CD4-positive, alpha-beta T cell treated with Interleukin-6 at 100 ng/mL for 8 hours (primary cell): ENCODE measurements around the gene SORCS3.

Source experiments
- DNase-seq: peaks from one replicate; pipeline ENCODE4 v3.0.0-alpha.2; 2020; ENCODE audit warnings: mixed read lengths, low spot score

Gene SORCS3

GRCh38 chr10:104850023-104850422 is 208.9 kb downstream of the SORCS3 start:
- DNase-seq: no peak

DNA sequence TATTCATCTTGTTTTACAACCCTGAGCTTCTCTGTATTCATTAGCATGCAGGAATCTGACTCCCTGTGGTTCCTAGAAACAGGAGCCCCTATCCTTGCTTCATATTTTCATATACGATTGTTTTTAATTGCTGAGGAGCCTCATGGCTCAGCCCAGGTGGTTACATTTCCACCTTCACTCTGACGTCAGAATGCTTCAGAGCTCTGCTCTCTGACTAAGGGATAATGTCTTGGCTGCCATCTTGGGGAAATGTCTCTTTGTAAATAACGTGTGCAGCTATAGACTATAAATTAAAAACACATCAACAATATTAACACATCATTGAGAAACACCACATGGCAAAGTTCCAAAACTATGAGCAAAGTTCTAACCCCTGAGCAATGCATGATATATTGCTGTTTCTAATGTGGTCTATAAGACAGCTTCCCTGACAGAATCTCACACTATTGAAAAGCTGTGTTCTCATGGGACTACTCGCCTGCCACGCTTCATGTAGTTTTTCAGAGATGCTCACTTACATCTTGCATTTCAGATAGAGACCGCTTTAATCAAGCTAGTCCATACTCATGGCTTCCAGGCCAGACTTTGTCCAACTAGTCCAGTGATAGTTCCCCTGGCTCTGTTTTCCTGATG is 227.0 kb downstream of the SORCS3 start:
- no peak for DNase-seq

- DNase-seq: no peak
These were observed 231.6 kb downstream of the SORCS3 start for GRCh38 chr10:104872691-104873090.

DNA sequence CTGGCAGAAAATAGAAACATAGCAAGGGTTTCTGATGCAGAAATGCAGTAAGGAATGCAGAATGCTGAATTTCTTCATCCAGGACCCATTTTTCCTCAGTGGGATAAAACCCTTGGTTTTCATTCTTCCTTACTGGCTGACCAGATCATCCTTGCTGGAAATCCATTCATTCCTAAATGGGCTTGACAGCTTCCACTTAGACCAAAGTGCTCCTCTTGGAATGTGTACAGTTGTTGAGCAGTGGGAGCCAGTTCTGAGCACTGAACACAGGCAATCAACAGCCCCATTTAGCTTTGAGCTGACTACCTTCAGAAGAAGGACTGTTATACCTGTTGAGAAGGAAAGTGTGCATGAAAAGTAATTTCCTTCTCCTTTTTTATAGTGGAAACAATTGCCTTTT is 232.1 kb downstream of the SORCS3 start:
- no peak for DNase-seq

DNA sequence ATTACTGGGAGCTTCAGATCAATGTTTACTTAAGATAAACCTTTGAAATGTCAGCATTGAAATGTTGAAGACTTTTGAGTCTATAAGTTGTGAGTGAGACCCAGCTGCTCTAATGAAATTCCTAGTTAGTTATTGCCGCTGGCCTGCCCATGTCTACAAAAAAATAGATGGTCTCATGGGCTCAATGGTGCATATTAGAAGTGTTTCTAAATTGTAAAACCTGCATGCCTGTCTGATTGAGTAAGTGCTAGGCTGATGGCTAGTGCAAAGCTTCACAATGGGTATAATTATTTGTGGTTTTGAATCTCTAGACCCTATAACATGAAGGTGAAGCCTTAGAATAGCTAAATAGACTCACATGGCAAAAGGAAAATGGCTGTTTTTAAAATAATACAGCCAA is 234.5 kb downstream of the SORCS3 start:
- no peak for DNase-seq

DNA sequence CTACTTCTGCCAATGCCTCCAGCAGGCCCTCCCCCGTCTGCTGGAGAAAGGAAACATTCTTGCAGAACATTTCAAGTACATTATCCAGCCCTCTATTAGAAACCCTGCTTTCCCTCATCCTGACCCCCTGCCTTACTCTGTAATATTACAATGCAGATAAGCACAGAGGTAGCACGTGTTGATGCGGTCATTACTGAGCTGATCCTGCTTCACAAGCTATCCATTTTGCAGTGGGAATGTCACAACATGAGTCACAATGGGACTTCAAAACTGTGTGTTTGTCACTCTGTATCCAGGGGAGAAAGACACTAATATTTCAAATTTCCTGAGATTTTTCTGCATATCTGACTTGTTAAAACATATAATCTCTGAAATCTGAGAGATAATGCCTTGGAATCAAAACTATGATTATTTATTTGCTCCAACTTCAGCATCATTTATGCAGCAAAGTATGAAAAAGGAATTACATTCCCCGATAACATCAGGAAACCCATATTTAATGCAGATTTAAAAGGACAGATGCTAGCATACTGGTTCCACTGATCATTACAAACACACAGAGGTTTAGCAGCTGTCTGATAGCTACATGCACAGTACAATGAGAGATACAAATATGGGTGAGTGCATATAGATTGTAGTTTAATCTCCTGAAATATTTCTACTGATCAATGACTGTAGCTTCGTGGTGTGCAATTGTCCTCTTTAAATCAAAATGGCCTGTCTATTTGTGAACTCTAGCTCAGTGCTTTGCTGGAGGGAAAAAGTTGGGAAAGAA is 239.7 kb downstream of the SORCS3 start:
- no peak for DNase-seq

GRCh38 chr10:104881740-104882139 is 240.7 kb downstream of the SORCS3 start:
- no peak for DNase-seq

DNA sequence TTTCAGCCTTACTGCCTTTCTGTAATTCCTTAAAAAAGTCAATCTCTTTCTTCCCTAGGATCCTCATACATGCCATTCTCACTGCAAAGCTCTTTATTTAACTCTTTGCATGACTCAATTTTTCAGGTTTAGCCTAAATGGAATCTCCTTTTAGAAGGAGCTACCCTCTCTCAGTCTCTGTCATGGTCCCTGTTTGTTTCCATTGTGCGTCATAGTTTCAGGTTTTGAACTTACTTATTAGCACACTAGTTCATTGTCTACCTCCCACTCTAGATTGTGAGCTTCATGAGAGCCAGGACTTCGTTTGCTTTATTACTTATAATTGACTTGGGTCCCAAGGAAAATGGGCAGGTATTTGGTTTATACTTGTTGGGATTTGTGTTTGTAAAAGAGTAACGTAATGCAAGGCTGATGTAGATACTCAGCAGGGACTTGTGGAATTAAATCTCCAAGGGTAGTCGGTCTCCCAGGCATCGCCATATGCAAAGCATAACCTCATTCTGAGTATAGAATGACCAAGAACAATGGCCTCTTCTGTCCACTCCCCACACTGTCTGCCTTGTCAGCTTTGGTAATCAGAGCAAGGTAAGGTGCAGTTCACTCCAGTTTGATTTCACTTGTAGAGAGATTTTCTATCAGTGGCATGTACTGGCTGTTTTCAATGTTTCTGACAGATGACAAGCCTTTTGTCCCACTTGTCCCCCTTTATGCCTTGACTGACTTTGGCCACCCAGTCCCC is 252.0 kb downstream of the SORCS3 start:
- no peak for DNase-seq

- no peak for DNase-seq
These were observed 252.6 kb downstream of the SORCS3 start for GRCh38 chr10:104893701-104894100.

DNA sequence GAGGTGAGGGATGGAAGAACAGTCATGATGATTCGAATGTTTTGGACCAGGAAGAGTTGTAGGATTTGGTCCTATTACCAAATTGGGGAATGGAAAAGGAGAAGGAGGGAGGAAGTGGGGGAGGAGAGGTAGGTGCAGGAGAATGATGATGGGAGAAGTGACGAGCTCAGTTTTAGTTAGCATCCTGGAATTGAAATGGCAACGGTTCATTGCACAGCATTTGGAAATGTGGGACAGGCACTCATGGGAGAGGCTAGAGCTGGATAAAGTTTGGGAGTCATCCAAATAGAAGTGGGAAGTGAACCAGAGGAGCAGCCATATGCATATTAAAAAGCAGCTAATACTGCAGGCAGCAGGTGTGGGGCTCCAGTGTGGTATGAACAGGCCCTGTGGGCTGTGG is 253.6 kb downstream of the SORCS3 start:
- DNase-seq: no peak

GRCh38 chr10:104895541-104895940 is 254.5 kb downstream of the SORCS3 start:
- no peak for DNase-seq

DNA sequence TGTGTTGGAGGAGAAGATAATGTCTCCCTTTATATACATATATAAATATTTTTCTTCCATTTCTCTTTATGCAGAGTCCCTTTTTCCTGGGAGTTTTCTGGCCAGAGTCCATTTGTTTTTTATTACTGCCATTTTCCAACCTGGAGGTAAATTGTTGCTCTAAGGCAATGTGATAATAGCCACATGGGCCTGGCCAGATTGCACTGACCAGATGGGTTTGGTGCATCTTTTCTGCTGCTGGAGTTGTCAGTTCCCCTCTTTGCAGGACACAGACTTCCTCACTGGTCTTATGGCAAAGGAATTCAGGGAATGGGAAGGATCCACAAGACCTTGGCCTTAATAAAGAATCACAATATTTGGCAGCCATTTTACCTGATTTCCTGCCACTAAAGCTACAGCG is 254.9 kb downstream of the SORCS3 start:
- no peak for DNase-seq

- DNase-seq: no peak
These were observed 256.6 kb downstream of the SORCS3 start for GRCh38 chr10:104897696-104898095.

DNA sequence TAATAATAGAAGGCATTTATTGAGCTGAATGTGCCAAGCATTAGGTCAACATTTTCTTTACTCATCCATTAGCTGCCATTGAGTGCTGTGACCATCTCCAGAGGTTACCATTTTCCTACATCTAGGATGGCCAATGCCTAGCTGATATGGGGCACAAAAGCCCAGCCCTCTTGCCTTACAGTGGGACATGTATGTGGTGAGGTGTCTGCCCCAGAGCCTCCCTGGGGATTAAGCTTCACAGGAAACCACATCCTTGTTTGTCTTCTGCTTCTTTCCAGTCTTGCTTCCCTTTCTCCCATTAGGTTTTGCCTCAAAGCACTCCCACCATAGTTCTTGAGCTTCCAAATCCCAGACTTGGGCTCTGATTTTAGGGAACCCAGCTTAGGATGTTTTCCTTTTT is 258.7 kb downstream of the SORCS3 start:
- DNase-seq: no peak

- DNase-seq: no peak
These were observed 262.3 kb downstream of the SORCS3 start for GRCh38 chr10:104903433-104903832.

DNA sequence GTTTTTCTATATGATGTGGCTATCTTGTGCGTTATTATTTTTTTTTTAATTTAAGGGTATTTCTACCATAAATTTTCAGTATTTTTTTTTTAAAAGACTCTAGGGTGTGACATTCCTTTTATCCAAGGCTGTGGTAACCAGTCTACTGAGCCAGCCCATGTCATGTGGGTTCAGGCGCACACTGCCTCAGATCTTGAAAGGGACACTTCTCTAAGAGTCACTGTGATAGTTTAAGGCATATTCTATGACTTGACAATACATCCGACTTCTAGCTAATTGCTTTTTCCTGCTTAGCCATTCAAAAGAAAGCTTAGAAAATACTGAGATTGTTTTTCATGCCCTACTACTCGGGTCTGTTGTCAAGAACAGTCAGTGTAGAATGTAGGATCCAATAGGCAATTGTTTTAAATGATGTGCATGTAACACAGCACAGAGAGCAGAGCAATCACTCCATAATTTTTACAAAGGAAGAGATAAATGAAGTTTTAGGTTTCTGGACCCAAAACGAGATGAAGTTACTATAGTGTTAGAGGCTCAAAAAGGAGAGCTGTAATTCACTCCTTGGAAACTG is 263.7 kb downstream of the SORCS3 start:
- DNase-seq: no peak

- no peak for DNase-seq
These were observed 265.0 kb downstream of the SORCS3 start for GRCh38 chr10:104906112-104906511.

DNA sequence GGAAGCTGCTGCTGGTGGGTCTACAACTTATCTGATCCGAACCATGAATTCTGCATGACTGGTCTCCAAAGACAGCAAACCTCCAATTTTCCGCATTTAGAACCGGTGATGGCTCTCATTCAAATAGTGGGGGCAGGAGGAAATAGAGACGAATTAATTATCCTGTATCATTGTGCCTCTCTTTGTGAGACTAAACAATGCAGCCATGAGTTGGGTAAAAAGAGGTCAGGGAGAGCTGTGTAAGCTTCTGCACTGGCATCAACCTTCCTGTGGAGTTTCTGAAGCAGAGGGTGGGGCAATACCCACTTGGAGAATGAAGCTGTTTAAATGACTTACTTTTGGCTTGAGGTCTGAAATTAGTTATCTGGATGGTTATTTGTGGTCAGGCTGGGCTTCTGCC is 266.4 kb downstream of the SORCS3 start:
- DNase-seq: no peak

DNA sequence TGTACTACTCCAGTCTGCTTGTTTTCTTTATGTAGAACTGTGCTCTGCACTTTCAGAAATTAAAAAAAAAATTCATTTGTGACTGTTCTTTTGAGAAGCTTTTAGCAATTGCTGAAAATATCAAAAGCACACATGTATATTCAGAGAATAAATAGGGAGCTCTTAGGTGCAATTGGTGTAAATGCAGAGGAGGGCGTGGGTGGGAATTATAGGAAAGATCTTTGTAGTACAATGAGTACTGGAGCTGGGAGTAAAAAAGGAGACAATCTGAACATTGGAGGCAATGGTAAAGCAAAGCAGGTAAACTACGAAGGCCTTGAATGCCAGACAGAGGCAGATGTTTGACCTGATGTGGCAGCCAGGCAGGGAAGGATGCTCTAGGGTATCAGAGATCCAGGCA is 267.5 kb downstream of the SORCS3 start:
- DNase-seq: no peak

DNA sequence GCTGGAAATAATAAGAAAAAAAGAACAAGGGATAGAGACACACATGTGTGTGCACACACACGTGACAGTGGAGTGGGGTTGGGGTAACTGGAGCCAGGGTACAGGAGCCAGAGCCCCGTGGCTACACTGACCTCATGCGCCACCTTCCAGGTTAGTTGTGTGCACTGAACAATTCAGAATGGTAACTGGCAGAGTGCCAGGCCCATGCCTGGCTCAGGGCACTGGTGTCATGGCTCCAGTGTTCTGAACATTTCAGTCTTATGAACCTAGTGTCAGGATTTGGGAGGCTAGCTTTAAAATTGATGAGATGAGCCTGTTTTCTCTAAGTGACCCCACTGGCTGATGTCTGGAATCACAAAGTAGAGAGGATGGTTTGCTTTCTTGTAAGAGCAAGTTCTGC is 269.6 kb downstream of the SORCS3 start:
- DNase-seq: no peak

GRCh38 chr10:104913390-104913789 is 272.3 kb downstream of the SORCS3 start:
- no peak for DNase-seq

GRCh38 chr10:104920476-104920875 is 279.4 kb downstream of the SORCS3 start:
- no peak for DNase-seq

DNA sequence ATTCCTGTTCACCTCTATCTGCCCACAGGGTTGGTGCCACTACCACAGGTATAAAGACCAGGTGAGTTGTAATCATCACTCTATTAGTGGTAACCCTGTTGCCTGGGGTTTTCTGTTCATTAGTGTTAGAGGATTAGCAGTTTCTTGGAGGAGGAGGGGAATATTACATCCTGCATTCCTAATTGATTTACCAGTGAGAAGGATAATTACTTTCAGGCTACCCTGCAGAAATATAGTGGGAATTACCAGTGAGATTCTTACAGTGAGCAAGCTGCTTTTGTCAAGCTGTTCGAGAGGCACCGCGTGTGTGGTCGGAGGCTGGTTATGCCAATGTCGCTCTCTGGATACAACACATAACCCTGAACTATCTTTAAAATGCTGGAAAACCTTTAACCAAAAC is 280.7 kb downstream of the SORCS3 start:
- no peak for DNase-seq
